NCI-H1694 treated with DMSO at 0.1 percent for 48 hours (cell line): ENCODE data around the gene HS6ST3.
A peak's percentile ranks its signal among the peaks of the same experiment; 100 is the strongest.

Source experiments
- DNase-seq: peaks from one replicate; lab custom pipeline; 2025; lab: John Stamatoyannopoulos, UW

The HS6ST3 gene

GRCh38 chr13:96199315-96199714 is 109.4 kb downstream of the HS6ST3 start:
- no peak for DNase-seq

GRCh38 chr13:96200810-96201209 is 110.9 kb downstream of the HS6ST3 start:
- DNase-seq = peak; percentile 32

GRCh38 chr13:96202315-96202714 is 112.4 kb downstream of the HS6ST3 start:
- DNase-seq = no peak

GRCh38 chr13:96203471-96203870 is 113.6 kb downstream of the HS6ST3 start:
- DNase-seq = no peak

- no peak for DNase-seq
These were observed 125.0 kb downstream of the HS6ST3 start for GRCh38 chr13:96214824-96215445.

- no peak for DNase-seq
These were observed 126.6 kb downstream of the HS6ST3 start for GRCh38 chr13:96216543-96216942.

- no peak for DNase-seq
These were observed 128.6 kb downstream of the HS6ST3 start for GRCh38 chr13:96218475-96218874.

- DNase-seq = no peak
These were observed 131.6 kb downstream of the HS6ST3 start for GRCh38 chr13:96221471-96221870.

GRCh38 chr13:96223231-96223630 is 133.3 kb downstream of the HS6ST3 start:
- DNase-seq = no peak

GRCh38 chr13:96229356-96229755 is 139.4 kb downstream of the HS6ST3 start:
- peak; percentile 2 for DNase-seq

- no peak for DNase-seq
These were observed 148.3 kb downstream of the HS6ST3 start for GRCh38 chr13:96238241-96238640.

GRCh38 chr13:96238861-96239260 is 149.0 kb downstream of the HS6ST3 start:
- no peak for DNase-seq

- DNase-seq = no peak
These were observed 153.5 kb downstream of the HS6ST3 start for GRCh38 chr13:96243376-96243775.

- no peak for DNase-seq
These were observed 158.2 kb downstream of the HS6ST3 start for GRCh38 chr13:96248103-96248502.

- no peak for DNase-seq
These were observed 159.1 kb downstream of the HS6ST3 start for GRCh38 chr13:96248996-96249395.

GRCh38 chr13:96252903-96253302 is 163.0 kb downstream of the HS6ST3 start:
- DNase-seq = no peak

GRCh38 chr13:96273196-96273595 is 183.3 kb downstream of the HS6ST3 start:
- no peak for DNase-seq

- no peak for DNase-seq
These were observed 184.1 kb downstream of the HS6ST3 start for GRCh38 chr13:96274046-96274445.

- DNase-seq = no peak
These were observed 190.0 kb downstream of the HS6ST3 start for GRCh38 chr13:96279904-96280303.

- DNase-seq = no peak
These were observed 195.1 kb downstream of the HS6ST3 start for GRCh38 chr13:96284971-96285370.

GRCh38 chr13:96285729-96286128 is 195.8 kb downstream of the HS6ST3 start:
- no peak for DNase-seq

GRCh38 chr13:96294930-96295881 is 205.3 kb downstream of the HS6ST3 start:
- DNase-seq = peak; percentile 38

- DNase-seq = no peak
These were observed 207.5 kb downstream of the HS6ST3 start for GRCh38 chr13:96297360-96297759.
